ENCODE data around the gene AKAP13.

GRCh38 chr15:85583442-85583841 is 203.0 kb downstream of the AKAP13 start:
- TF ChIP-seq CTCF (IDR thresholded peaks at IDR 0.05) (no peak), ZFX (IDR thresholded peaks at IDR 0.05; ENCODE audit: borderline replicate concordance) (no peak)

All from 22Rv1 (cell line).